ENCODE measurements around the gene SRR.

DNA sequence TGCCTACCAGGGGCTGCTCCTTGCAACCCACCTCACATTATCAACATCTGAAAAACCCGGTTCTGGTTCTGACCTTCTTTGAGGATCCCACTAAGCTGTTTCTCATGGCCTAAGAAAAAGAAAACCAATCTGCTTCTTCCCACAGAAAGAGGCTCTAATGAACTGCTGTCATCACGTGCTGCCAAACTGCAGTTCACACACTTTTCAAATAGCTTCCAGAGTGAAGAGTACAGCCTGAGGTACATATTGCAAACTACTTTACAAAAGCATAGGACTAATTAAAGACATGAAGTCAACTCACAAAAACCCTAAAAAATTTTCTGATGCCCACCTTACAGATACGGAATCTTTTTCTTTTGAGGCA, 36.9 kb upstream of the SRR start:
- TF ChIP-seq POLR2AphosphoS5 (IDR thresholded peaks at IDR 0.05; ENCODE audit: low read depth, low read length), result no peak
- TF ChIP-seq TAF1 (IDR thresholded peaks at IDR 0.05; ENCODE audit: borderline replicate concordance, insufficient read depth, low read length), result no peak
- TF ChIP-seq, protein P1, sequence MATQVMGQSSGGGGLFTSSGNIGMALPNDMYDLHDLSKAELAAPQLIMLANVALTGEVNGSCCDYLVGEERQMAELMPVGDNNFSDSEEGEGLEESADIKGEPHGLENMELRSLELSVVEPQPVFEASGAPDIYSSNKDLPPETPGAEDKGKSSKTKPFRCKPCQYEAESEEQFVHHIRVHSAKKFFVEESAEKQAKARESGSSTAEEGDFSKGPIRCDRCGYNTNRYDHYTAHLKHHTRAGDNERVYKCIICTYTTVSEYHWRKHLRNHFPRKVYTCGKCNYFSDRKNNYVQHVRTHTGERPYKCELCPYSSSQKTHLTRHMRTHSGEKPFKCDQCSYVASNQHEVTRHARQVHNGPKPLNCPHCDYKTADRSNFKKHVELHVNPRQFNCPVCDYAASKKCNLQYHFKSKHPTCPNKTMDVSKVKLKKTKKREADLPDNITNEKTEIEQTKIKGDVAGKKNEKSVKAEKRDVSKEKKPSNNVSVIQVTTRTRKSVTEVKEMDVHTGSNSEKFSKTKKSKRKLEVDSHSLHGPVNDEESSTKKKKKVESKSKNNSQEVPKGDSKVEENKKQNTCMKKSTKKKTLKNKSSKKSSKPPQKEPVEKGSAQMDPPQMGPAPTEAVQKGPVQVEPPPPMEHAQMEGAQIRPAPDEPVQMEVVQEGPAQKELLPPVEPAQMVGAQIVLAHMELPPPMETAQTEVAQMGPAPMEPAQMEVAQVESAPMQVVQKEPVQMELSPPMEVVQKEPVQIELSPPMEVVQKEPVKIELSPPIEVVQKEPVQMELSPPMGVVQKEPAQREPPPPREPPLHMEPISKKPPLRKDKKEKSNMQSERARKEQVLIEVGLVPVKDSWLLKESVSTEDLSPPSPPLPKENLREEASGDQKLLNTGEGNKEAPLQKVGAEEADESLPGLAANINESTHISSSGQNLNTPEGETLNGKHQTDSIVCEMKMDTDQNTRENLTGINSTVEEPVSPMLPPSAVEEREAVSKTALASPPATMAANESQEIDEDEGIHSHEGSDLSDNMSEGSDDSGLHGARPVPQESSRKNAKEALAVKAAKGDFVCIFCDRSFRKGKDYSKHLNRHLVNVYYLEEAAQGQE (IDR thresholded peaks at IDR 0.05; ENCODE audit: insufficient read depth in 1 of 2, low read depth in 2 of 2, low read length in 2 of 2), result no peak
- TF ChIP-seq SIN3A (IDR thresholded peaks at IDR 0.05; ENCODE audit: borderline replicate concordance, insufficient read depth, low read length), result no peak

Measured in PFSK-1 (cell line).